WI38 (cell line): ENCODE results near the gene STAG3.
A peak's percentile ranks its signal among the peaks of the same experiment; 100 is the strongest.

ENCODE experiments used
- H3K4me3 ChIP-seq: 2 replicates; pipeline ENCODE4 v1.5.1; 2011; ENCODE audit warnings: low read depth, mild to moderate bottlenecking, control low read depth, low read length
- TF ChIP-seq, protein P1 (sequence below): IDR thresholded peaks from 2 replicates; pipeline ENCODE4 v1.5.1; 2012; ENCODE audit warnings: low read depth, mild to moderate bottlenecking, control low read depth, low read length

STAG3 gene

DNA sequence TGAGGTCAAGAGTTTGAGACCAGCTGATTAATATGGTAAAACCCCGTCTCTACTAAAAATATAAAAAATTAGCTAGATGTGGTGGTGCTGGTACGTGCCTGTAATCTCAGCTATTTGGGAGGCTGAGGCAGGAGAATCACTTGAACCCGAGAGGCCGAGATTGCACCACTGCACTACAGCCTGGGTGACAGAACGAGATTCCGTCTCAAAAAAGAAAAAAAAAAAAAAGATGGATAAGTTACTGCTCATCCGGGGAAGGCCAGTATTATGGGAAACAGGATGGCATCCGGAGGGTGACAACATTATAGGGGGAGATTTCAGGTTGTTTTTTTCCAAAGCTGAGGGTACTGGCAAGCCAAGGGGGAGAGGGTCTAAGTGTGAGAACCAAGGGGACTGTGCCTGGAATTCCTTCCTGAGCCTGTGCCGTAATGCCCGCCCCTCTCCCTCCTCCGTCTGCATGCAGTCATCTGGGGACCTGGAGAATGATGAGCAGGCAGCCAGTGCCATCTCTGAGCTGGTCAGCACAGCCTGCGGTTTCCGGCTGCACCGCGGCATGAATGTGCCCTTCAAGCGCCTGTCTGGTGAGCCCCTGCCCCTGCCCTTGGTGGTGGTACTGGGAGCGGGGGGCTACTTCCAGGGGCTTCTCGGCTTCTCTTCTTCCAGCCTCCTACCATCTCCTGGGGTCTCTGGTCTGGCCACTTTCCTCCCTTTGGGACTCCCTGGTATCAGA is 24.6 kb upstream of the STAG3 start:
- TF ChIP-seq, protein P1, sequence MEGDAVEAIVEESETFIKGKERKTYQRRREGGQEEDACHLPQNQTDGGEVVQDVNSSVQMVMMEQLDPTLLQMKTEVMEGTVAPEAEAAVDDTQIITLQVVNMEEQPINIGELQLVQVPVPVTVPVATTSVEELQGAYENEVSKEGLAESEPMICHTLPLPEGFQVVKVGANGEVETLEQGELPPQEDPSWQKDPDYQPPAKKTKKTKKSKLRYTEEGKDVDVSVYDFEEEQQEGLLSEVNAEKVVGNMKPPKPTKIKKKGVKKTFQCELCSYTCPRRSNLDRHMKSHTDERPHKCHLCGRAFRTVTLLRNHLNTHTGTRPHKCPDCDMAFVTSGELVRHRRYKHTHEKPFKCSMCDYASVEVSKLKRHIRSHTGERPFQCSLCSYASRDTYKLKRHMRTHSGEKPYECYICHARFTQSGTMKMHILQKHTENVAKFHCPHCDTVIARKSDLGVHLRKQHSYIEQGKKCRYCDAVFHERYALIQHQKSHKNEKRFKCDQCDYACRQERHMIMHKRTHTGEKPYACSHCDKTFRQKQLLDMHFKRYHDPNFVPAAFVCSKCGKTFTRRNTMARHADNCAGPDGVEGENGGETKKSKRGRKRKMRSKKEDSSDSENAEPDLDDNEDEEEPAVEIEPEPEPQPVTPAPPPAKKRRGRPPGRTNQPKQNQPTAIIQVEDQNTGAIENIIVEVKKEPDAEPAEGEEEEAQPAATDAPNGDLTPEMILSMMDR, result no peak
- no peak overlapping the region for H3K4me3 ChIP-seq

DNA sequence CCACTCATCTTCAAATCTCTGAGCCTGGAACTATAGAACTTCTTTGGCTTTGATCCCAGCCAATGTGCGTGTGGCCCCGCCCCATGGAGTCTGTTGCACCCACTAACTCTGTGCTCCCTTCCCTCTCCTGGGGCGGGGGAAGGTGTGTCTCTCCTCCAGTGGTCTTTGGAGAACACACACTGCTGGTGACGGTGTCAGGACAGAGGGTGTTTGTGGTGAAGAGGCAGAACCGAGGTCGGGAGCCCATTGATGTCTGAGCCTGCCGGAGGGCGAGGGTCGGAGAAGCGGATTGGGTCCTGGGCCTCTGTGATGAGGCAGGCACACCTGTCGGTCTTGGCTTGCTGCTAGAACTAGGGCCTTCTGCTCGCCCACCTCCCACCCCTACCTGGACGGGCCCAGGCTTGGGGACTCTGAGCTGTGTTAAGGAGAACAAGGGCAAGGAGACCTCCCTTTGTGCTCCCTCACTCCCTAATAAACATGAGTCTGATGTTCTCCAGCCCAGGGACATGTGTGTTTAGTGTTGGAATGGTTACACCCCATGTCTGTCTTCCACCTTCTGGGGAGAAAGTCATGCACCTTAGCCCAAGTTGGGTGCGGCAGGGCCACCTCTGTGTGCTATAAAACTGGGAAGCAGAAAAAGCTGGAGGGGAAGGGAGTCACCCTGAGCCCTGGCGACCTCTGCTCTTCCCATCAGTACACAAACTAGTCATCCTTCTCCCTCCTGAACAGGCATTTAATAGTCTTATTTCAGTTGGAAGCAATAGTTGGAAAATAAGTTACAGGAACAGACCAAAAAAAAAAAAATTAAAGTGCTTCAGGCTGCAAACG is 23.8 kb upstream of the STAG3 start:
- no peak overlapping the region for H3K4me3 ChIP-seq
- TF ChIP-seq, protein P1, result no peak

DNA sequence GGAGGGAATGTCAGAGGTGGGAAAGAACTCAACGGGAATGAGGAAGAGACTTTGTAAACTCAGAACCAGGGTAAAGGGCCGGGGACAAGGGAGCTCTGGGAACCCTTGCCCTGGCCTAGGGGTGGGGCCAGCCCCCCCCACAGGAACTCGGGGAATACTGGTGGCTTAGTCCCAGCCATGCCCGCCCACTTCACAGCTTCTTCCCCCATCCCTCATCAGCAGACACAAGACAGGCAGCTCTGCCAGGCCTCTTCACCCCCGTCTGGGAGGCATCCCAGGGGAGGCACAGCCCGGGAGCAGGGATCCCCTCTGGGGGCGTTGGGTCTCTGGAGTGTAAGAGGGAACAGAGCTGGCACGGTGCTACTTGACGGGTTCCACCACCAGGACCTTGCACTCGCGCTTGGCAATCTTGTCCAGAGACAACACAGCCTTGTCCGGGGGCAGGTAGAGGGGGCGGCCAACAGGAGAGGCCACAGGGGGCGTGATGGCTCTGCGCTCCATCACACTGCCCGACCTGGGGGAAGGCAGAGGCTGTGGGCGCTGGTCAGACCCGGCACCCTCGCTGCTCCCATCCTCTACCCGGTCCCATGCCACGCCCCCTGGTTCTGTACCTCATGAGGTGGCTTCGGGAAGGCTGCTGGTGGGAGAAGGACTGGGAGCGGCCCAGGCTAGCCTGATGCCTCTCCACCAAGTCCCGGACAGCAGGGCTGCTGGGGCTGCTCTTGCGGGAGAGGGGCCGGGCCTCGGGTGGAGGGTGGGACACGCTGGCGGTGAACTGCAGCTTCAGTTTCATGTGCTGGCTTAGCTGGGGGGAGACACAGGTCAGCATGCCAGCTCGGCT is 22.8 kb upstream of the STAG3 start:
- TF ChIP-seq, protein P1, result no peak
- no peak overlapping the region for H3K4me3 ChIP-seq

DNA sequence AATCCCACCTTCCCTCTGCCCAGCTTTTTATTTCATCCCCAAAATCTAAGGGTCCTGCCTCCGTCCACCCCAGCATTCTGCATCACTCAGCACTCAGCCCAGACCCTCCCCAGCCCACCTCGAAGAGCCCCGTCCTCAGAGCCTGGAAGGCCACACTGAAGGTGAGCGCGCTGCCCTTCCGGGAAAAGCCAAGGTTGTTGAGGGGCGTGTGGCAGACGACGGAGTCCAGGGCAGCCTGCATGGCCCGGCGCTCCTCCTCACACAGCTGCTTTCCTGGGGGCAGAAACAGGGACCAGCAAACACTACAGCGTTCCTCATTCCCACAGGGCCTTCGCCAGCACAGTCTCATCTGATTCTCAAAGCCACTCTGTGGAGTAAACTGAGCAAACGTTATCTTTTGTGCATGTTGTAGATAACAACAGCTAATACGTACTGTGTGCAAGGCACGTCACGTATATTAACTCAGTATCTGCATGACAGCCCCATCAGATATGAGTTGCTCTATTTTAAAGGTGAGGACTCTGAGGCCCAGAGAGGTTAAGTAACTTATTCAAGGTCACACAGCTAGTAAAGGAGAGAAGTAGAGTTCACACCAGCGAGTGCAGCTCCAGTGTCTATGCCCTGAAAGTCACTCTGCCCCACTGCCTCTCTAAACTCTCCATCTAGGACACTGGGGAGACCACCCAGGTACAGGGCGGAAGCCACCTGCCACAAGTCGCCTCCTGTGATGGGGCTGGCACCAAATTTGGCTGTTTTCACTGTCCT is 22.0 kb upstream of the STAG3 start:
- no peak overlapping the region for H3K4me3 ChIP-seq
- TF ChIP-seq, protein P1, result no peak

DNA sequence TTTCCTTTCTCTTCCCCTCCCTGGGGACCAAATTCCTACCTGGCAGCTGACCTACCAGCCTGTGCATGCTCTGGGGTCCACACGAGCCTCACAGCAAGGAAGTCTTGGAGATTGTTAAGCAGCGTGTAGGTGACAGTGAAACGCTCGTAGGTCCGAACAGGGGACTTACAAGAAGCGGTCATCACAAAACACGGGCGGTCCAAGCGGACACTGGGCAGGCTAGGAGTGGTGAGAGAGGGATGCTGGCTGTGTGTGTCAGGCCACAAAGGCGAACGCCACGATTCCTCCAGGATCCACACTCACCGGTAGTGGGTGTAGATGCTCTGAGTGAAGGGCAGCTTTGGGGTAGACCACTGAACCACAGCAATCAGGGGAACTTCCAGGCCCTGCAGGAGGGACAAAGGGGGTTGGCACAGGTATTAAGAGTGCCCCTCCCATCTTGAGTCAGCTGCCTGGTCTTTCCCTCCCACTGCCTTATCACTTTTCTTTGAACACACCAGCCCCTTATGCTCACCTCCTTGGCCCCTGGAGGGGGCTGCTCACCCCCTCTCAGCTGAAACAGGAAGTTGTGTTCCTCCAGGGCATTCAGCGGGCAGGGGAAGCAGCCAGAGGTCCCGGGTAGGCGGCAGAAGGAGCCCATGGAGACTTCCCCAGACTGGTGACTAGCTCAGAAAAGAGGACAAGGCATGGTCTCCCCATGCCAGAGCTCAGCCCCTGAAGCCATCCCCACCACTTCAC is 21.2 kb upstream of the STAG3 start:
- H3K4me3 ChIP-seq, result no peak overlapping the region
- TF ChIP-seq, protein P1, result no peak

DNA sequence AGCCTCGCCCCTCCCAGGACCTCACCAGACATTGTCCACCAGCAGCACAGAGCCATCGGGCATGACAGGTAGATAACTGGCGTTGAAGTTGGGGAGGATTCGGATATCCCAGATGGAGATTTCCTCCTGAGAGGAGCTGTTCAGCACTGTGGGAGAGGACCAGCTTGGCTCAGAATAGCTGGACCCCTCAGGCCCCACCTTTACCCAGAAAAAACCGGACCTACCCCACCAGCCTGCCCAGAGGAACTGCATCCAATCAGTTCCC is 20.7 kb upstream of the STAG3 start:
- H3K4me3 ChIP-seq, result peak overlapping the region; percentile 71; the same call in 1 of the 2 replicates
- TF ChIP-seq, protein P1, result no peak
